K562 (cell line): Measurements from ENCODE around the gene SMAGP. TPM values are rescaled to one million over a fixed set of nuclear protein-coding genes. Genes with fewer than 3 reads are reported as not detected.
A peak's percentile ranks its signal among the peaks of the same experiment; 100 is the strongest.

Experiments
- AFF1 ChIP-seq, 2 experiments: fragments of 450-650 bp; IDR thresholded peaks; 2 replicates each; pipeline ENCODE4 v1.6.1; 2018; ENCODE audit warnings: mild to moderate bottlenecking in 2 of 2, low read depth in 1 of 2; ENCODE audit not compliant: partially characterized antibody in 2 of 2
- BMI1 ChIP-seq: fragments of 150-350 bp; IDR thresholded peaks from 2 replicates; pipeline ENCODE4 v1.6.1; 2014; ENCODE audit warnings: low read length
- CBFB ChIP-seq: sonication (generic); formaldehyde crosslinking; IDR thresholded peaks from 2 replicates; pipeline ENCODE4 v1.4.0; 2020; ENCODE audit warnings: mild to moderate bottlenecking, missing genetic modification reagents
- DIDO1 ChIP-seq: fragments of 450-650 bp; IDR thresholded peaks from 2 replicates; pipeline ENCODE4 v1.6.1; 2016; ENCODE audit warnings: low read depth, missing biosample characterization, missing genetic modification characterization
- IFI16 ChIP-seq: fragments of 250-450 bp; sonication (Bioruptor Pico); IDR thresholded peaks from 2 replicates; pipeline ENCODE4 v2.1.2; 2022; ENCODE audit warnings: mild to moderate bottlenecking, inconsistent platforms
- JUN ChIP-seq, 2 experiments: sonication (generic) in 1 of 2; formaldehyde crosslinking in 1 of 2; IDR thresholded peaks; 2 replicates each; pipeline versions ENCODE4 v1.6.1 to v1.8.0; 2012 to 2022; ENCODE audit warnings: borderline replicate concordance in 2 of 2, mild to moderate bottlenecking in 2 of 2, improper control_type of control experiment in 1 of 2, low read depth in 1 of 2, low read length in 1 of 2, missing genetic modification reagents in 1 of 2
- MAFF ChIP-seq: IDR thresholded peaks from 2 replicates; pipeline ENCODE4 v1.6.1; 2012; ENCODE audit warnings: low read length, improper control_type of control experiment
- USF1 ChIP-seq: sonication (generic); formaldehyde crosslinking; IDR thresholded peaks from 2 replicates; pipeline ENCODE4 v1.9.0; 2022; ENCODE audit warnings: mild to moderate bottlenecking, missing genetic modification reagents
- ZNF184 ChIP-seq: sonication (generic); formaldehyde crosslinking; IDR thresholded peaks from 2 replicates; pipeline ENCODE4 v1.5.0; 2020; ENCODE audit warnings: missing genetic modification reagents
- ZNF589 ChIP-seq: fragments of 200-800 bp; sonication (Bioruptor generic); IDR thresholded peaks from 2 replicates; pipeline ENCODE4 v1.6.1; 2016; ENCODE audit warnings: low read depth, missing genetic modification characterization, missing compliant biosample characterization
- polyA plus RNA-seq, 8 experiments: library from polyadenylated mRNA; depleted of rRNA in 4 of 8; stranded (reverse) in 5 of 8; unstranded in 3 of 8; fragments of >200 nt; fragmentation: Nextera tagmentation in 2 of 8; fragmentation: Illumina TruSeq in 1 of 8; extraction: Ambion mirVana in 2 of 8; extraction: Trizol in 1 of 8; gene quantifications; 2 replicates each; pipeline versions ENCODE4 v1.2.1 to v1.2.3, GENCODE V29; 2011 to 2014; ENCODE audit warnings: inconsistent platforms in 1 of 8, missing spikeins in 1 of 8
- total RNA-seq, 7 experiments: library from RNA; depleted of rRNA in 6 of 7; stranded (reverse); fragments of >200 nt in 6 of 7; fragmentation: Illumina TruSeq in 2 of 7; extraction: Trizol in 2 of 7; gene quantifications; 2 replicates each; pipeline versions ENCODE4 v1.2.1 to v1.2.3, GENCODE V29; 2011 to 2021; ENCODE audit warnings: low replicate concordance in 1 of 7
- TF ChIP-seq, protein P1 (sequence below), 3 experiments: fragments of 200-800 bp in 1 of 3; fragments of 250-450 bp in 1 of 3; fragments of 450-650 bp in 1 of 3; sonication (Bioruptor Pico) in 1 of 3; sonication (Bioruptor generic) in 1 of 3; formaldehyde crosslinking in 1 of 3; IDR thresholded peaks; 2 replicates each; pipeline versions ENCODE4 v1.6.1 to v1.8.0; 2016 to 2022; ENCODE audit warnings: mild to moderate bottlenecking in 2 of 3, missing genetic modification characterization in 2 of 3, missing compliant biosample characterization in 1 of 3, moderate library complexity in 1 of 3
- TF ChIP-seq, protein P2 (sequence below): fragments of 250-450 bp; sonication (Bioruptor Pico); IDR thresholded peaks from 2 replicates; pipeline ENCODE4 v1.8.0; 2021; ENCODE audit warnings: mild to moderate bottlenecking, moderate library complexity
- TF ChIP-seq, protein P3 (sequence below): fragments of 450-650 bp; formaldehyde crosslinking; IDR thresholded peaks from 2 replicates; pipeline ENCODE4 v1.4.0; 2020; ENCODE audit warnings: mild to moderate bottlenecking, moderate library complexity

SMAGP gene
- total and polyA plus RNA-seq, 9 of the 15 experiments (the other 6 are each of a cell fraction or from before 2014, with no cell fraction given) = 23.1 to 62.3 (median 29.9) TPM

- TF ChIP-seq AFF1 (IDR thresholded peaks at IDR 0.05; ENCODE audit: low read depth in 1 of 2, partially characterized antibody in 2 of 2) = peak in 1 of 2 experiments; percentile 63
- no peak; the same call in 1 of the 2 replicates for TF ChIP-seq ZNF589 (CRISPR knock-in tag)
- TF ChIP-seq, protein P1, sequence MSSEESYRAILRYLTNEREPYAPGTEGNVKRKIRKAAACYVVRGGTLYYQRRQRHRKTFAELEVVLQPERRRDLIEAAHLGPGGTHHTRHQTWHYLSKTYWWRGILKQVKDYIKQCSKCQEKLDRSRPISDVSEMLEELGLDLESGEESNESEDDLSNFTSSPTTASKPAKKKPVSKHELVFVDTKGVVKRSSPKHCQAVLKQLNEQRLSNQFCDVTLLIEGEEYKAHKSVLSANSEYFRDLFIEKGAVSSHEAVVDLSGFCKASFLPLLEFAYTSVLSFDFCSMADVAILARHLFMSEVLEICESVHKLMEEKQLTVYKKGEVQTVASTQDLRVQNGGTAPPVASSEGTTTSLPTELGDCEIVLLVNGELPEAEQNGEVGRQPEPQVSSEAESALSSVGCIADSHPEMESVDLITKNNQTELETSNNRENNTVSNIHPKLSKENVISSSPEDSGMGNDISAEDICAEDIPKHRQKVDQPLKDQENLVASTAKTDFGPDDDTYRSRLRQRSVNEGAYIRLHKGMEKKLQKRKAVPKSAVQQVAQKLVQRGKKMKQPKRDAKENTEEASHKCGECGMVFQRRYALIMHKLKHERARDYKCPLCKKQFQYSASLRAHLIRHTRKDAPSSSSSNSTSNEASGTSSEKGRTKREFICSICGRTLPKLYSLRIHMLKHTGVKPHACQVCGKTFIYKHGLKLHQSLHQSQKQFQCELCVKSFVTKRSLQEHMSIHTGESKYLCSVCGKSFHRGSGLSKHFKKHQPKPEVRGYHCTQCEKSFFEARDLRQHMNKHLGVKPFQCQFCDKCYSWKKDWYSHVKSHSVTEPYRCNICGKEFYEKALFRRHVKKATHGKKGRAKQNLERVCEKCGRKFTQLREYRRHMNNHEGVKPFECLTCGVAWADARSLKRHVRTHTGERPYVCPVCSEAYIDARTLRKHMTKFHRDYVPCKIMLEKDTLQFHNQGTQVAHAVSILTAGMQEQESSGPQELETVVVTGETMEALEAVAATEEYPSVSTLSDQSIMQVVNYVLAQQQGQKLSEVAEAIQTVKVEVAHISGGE (CRISPR knock-in tag; IDR thresholded peaks at IDR 0.05) = peak in 2 of 3 experiments; percentile 64 to 94; a peak in 5 of 6 replicates
- peak; percentile 97 for TF ChIP-seq USF1 (CRISPR knock-in tag)
- no peak for TF ChIP-seq IFI16
- no peak for TF ChIP-seq BMI1
- TF ChIP-seq ZNF184 (CRISPR knock-in tag) = no peak
- TF ChIP-seq, protein P2, sequence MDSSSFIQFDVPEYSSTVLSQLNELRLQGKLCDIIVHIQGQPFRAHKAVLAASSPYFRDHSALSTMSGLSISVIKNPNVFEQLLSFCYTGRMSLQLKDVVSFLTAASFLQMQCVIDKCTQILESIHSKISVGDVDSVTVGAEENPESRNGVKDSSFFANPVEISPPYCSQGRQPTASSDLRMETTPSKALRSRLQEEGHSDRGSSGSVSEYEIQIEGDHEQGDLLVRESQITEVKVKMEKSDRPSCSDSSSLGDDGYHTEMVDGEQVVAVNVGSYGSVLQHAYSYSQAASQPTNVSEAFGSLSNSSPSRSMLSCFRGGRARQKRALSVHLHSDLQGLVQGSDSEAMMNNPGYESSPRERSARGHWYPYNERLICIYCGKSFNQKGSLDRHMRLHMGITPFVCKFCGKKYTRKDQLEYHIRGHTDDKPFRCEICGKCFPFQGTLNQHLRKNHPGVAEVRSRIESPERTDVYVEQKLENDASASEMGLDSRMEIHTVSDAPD (CRISPR knock-in tag) = no peak
- TF ChIP-seq CBFB (CRISPR knock-in tag) = no peak
- no peak; the same call in 1 of the 2 replicates for TF ChIP-seq JUN (IDR thresholded peaks at IDR 0.05; ENCODE audit: borderline replicate concordance, low read depth, low read length)
- TF ChIP-seq JUN (CRISPR knock-in tag; IDR thresholded peaks at IDR 0.05; ENCODE audit: borderline replicate concordance) = 0 out of 2 replicates have a peak, but pooled peaks have one; percentile 76
- no peak for TF ChIP-seq MAFF
- TF ChIP-seq, protein P3, sequence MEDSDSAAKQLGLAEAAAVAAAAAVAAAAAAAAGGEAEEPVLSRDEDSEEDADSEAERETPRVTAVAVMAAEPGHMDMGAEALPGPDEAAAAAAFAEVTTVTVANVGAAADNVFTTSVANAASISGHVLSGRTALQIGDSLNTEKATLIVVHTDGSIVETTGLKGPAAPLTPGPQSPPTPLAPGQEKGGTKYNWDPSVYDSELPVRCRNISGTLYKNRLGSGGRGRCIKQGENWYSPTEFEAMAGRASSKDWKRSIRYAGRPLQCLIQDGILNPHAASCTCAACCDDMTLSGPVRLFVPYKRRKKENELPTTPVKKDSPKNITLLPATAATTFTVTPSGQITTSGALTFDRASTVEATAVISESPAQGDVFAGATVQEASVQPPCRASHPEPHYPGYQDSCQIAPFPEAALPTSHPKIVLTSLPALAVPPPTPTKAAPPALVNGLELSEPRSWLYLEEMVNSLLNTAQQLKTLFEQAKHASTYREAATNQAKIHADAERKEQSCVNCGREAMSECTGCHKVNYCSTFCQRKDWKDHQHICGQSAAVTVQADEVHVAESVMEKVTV = no peak
- TF ChIP-seq DIDO1 (tag) = 0 out of 2 replicates have a peak, but pooled peaks have one; percentile 29
These were observed 31.5 kb downstream of the SMAGP start, which contains the start of gene DAZAP2 (continued) for GRCh38 chr12:51238510-51239334.
